Stimulated activated CD8-positive, alpha-beta memory T cell treated with anti-CD3 and anti-CD28 coated beads, Interleukin-7, amount 100 ng/mL, for 4 hours (primary cell): ENCODE data around the gene LY6G5B.

Experiments
- DNase-seq, 2 donors: peaks; one replicate each; pipeline ENCODE4 v3.0.0-alpha.2; 2020; ENCODE audit warnings: low read depth in 2 of 2

The LY6G5B gene

DNA sequence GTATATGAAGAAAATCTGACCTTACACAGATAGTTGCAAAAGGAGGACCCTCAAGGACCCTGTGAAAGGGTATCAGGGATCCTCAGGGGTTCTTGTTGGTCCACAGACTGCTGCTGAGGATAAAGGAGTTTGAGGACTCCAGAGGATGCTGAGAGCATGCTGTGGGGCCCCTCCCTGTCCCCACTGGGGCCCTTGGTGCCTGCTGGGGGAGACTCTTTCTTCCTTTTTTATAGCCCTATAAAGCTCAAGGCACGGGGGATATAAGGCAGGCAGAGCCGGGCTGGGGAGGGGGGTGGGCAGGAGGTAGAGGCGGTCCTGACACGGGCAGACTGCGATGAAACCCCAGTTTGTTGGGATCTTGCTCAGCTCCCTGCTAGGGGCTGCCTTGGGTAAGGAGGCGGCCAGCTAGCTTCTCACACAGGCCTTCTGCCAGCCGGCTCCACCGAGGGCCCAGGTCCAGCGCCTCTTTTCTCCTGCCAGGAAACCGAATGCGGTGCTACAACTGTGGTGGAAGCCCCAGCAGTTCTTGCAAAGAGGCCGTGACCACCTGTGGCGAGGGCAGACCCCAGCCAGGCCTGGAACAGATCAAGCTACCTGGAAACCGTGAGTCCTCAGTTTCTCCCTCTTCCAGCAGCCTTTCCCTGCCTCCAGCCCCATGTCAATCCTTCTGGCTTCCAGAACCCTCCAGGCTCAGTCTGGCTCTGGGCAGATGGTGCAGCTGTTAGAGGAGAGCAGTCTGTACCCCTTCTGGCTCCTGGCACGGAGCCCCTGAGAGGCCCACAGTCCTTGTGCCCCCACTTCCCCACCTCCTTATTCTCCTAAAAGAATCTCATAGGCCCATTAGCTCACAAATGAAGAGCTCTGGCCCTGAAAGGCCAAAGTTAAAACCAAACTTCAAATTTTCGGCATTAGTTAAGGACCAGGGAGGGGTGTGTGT is 45.5 kb downstream of the LY6G5B start, which contains the start of gene LY6G6D:
LY6G6D (plus strand) TSS at position 327 of the 937 bp plus-strand sequence; CDS start at position 335, 8 bp downstream.
- no peak for DNase-seq

DNA sequence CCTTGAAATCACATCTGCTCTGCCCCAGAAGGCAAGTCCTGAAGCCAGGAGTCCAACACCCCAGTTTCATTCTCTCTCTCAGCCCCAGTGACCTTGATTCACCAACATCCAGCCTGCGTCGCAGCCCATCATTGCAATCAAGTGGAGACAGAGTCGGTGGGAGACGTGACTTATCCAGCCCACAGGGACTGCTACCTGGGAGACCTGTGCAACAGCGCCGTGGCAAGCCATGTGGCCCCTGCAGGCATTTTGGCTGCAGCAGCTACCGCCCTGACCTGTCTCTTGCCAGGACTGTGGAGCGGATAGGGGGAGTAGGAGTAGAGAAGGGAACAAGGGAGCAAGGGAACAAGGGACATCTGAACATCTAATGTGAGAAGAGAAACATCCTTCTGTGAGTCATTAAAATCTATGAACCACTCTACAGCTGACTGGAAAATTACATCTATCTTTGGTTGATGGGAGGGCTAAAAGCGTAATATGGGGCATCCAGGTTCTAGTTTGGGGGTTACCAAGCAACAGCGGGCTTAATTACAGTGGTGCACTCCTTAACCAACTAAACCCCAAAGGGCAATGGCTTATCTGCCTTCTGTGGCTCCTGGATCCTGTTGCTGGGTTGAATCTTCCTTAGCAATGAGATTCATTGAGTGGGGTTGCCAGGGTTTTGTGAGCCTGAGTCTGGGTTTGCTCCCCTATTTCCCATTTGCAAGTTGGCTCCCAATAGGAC is 47.9 kb downstream of the LY6G5B start:
- DNase-seq, result no peak

DNA sequence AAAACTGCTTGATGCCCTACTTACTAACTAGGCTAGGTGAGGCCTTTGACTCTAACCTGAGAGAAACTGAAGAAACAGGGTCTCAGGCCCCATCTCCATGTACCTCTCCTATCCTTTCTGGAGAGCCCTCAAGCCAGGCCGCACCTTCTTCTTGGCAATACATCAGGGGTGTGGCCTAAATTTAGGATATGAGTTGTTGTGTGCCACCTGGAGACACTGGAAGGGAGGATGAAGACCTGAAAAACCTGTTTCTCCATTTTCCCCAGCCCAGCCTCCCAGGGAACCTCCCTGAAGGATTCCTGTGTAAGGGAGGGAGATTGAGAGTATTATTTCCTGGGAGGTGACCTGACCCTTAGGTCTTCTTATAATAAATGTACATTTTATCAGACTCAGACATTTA is 48.5 kb downstream of the LY6G5B start:
- no peak for DNase-seq

DNA sequence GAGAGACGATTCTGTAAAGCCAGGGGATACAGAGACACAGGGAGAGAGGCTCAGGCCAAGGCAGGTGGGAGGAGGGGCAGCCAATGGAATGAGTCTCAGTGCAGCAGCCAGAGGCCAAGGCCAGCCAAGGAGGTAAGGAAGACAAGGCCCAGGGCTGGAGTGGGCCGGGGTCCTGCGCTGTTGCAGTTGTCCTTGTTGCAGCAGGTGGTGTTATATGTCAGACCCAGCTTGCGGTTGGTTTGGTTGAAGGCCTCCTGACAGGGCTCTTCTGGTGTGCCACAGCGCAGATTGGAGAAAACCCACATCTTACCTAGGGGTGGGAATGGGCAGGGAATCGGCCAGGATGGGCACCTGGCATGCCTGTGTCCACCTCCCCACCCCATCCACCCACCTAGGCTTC is 49.2 kb downstream of the LY6G5B start:
- no peak for DNase-seq

DNA sequence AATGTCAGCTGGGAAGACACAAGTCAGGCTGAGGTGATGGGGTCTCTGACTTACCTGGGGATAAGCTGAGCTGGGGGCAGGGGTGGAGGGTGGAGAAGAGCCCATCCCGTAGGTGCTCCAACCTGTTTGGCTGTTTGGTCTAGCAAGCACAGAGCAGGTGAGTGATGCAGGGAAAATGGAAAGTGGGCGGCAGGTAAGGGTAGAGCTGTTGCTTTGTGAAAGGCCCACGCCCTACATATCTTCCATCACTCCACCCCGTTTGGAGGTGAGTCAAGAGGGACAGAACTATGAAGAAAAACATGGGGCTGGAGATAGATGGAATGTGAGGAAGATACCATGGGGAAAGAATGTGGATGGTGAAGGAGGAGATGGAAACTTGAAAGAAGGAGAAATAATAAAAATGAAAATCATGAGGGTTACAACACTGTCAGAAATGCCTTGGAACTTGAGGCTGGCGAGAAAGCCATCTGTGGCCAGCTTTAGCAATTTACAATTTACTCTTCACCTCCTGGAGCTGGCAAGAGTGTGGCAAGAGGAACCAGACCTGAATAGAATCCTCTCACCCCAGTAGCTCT is 50.5 kb downstream of the LY6G5B start:
- no peak for DNase-seq

DNA sequence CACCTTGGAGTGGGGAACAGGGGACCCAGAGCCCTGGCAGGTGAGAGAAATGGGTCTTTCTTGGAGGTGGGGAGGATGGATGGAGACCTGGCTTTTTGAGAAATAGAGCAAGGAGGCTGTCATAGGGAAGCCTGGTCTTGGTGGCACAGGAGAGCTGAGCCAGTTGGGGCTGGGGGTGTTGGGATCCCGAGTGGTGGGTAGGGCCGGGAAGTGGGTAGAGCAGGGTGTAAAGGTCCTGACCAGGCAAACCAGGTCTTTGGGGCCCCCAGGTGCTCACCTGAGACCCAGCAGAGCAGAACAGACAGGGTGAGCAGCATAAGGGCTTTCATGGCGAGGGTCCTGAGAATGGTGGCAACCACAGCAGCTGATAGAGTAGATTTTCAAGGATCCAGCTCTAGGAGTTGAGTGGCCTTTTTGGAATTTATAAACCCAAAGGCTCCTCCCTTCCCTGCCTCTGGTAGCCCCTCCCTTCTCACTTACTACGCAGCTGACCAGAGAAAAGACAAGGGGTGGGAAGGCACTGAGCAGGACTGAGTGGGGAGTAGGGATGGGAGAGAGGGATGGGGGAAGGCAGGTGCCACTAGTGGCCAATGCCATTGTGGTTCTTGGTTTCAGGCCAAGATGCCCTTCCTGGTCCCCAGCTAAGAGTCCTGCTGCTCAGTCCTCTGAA is 51.7 kb downstream of the LY6G5B start, which contains the start of gene LY6G6C:
LY6G6C (minus strand) TSS at position 396 of the 670 bp plus-strand sequence; CDS start at position 329, 67 bp downstream.
- no peak for DNase-seq

DNA sequence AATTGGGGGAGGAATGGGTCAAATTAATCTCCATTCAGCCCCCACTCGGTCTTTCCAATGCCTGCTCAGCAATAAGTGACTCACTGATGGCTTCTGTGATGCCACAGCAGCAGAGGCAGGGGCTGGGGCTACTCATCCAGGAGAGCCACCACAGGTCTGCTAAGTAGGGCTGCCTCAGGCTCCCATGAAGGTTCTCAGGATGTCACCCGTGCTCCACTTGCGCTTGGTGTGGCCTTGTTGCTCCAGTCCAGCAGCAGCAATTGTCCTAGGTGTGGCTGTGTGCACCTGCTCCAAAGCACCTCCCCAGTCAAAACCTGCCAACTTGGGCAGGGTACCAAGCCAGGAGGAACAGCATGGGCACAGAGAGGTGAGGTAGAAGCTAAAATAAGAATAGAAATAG is 52.4 kb downstream of the LY6G5B start:
- no peak for DNase-seq
